Stimulated activated memory B cell treated with anti-CD40 and anti-IgM and Interleukin-4, amounts not matched to agents 10 μg/mL and 1 μg/mL and 100 μg/mL, for 72 hours (primary cell): ENCODE measurements around the gene FRAT2.
A peak's percentile ranks its signal among the peaks of the same experiment; 100 is the strongest.

Experiments
- ATAC-seq: fragments of 150-1000 bp; cut with Tn5 transposase; 2 replicates; pipeline ENCODE4 v1.10.0; 2021
- H3K27ac Mint-ChIP-seq: one replicate; pipeline ENCODE4 v1.8.0; 2022; ENCODE audit warnings: mild to moderate bottlenecking, mixed read lengths
- H3K27me3 Mint-ChIP-seq: one replicate; pipeline ENCODE4 v1.8.0; 2022; ENCODE audit warnings: mixed read lengths
- H3K36me3 Mint-ChIP-seq: one replicate; pipeline ENCODE4 v1.8.0; 2022; ENCODE audit warnings: mixed read lengths
- H3K4me1 Mint-ChIP-seq: one replicate; pipeline ENCODE4 v1.8.0; 2022; ENCODE audit warnings: mixed read lengths
- H3K4me3 Mint-ChIP-seq: one replicate; pipeline ENCODE4 v1.8.0; 2022; ENCODE audit warnings: mild to moderate bottlenecking, moderate library complexity, mixed read lengths
- H3K9me3 Mint-ChIP-seq: one replicate; pipeline ENCODE4 v1.8.0; 2022; ENCODE audit warnings: mixed read lengths

The FRAT2 gene

GRCh38 chr10:97336942-97337831, 2.7 kb upstream of the FRAT2 start:
- Mint-ChIP-seq H3K27me3 (no peaks in the 10 kb centered on the region), H3K9me3 (no peaks in the 10 kb centered on the region), H3K27ac (no peak overlapping the region), H3K36me3 (no peaks in the 10 kb centered on the region), H3K4me1 (peaks cover 25% of the 10 kb centered on the region), H3K4me3 (no peak overlapping the region)
- ATAC-seq, result no peak

- no peaks in the 10 kb centered on the region for H3K27me3 Mint-ChIP-seq
- H3K9me3 Mint-ChIP-seq, result no peaks in the 10 kb centered on the region
- no peak overlapping the region for H3K4me3 Mint-ChIP-seq
- H3K4me1 Mint-ChIP-seq, result peaks cover 31% of the 10 kb centered on the region
- ATAC-seq, result no peak
- no peaks in the 10 kb centered on the region for H3K36me3 Mint-ChIP-seq
- H3K27ac Mint-ChIP-seq, result no peak overlapping the region
Measured at GRCh38 chr10:97336446-97336845, 1.9 kb upstream of the FRAT2 start.

GRCh38 chr10:97336006-97336405, 1.5 kb upstream of the FRAT2 start:
- peaks cover 36% of the 10 kb centered on the region for H3K4me1 Mint-ChIP-seq
- no peak overlapping the region for H3K27ac Mint-ChIP-seq
- H3K9me3 Mint-ChIP-seq, result no peaks in the 10 kb centered on the region
- no peaks in the 10 kb centered on the region for H3K36me3 Mint-ChIP-seq
- H3K27me3 Mint-ChIP-seq, result no peaks in the 10 kb centered on the region
- H3K4me3 Mint-ChIP-seq, result peak overlapping the region; percentile 41
- no peak for ATAC-seq

- H3K4me1 Mint-ChIP-seq, result peaks cover 38% of the 10 kb centered on the region
Measured at GRCh38 chr10:97335188-97335619, 675 bp upstream of the FRAT2 start.

GRCh38 chr10:97333601-97334369, 744 bp downstream of the FRAT2 start:
- H3K4me1 Mint-ChIP-seq, result peaks cover 45% of the 10 kb centered on the region
- H3K4me3 Mint-ChIP-seq, result peak overlapping the region; percentile 86
- peaks cover 5% of the 10 kb centered on the region for H3K36me3 Mint-ChIP-seq
- H3K9me3 Mint-ChIP-seq, result no peaks in the 10 kb centered on the region
- peak; percentile 61 for ATAC-seq
- peak overlapping the region; percentile 85 for H3K27ac Mint-ChIP-seq
- no peaks in the 10 kb centered on the region for H3K27me3 Mint-ChIP-seq

More at GRCh38 chr10:97335188-97335619, 675 bp upstream of the FRAT2 start:
- H3K36me3 Mint-ChIP-seq, result peaks cover under 1% of the 10 kb centered on the region
- ATAC-seq, result peak; percentile 1
- no peaks in the 10 kb centered on the region for H3K9me3 Mint-ChIP-seq
- H3K27ac Mint-ChIP-seq, result peak overlapping the region; percentile 85
- H3K27me3 Mint-ChIP-seq, result no peaks in the 10 kb centered on the region
- peak overlapping the region; percentile 80 for H3K4me3 Mint-ChIP-seq

GRCh38 chr10:97333351-97333600, 1.3 kb downstream of the FRAT2 start:
- Mint-ChIP-seq H3K36me3 (peaks cover 9% of the 10 kb centered on the region), H3K27ac (peak overlapping the region; percentile 85), H3K4me1 (peaks cover 45% of the 10 kb centered on the region), H3K4me3 (peak overlapping the region; percentile 86), H3K27me3 (no peaks in the 10 kb centered on the region), H3K9me3 (no peaks in the 10 kb centered on the region)
- ATAC-seq, result no peak

GRCh38 chr10:97332591-97333350, 1.8 kb downstream of the FRAT2 start:
- Mint-ChIP-seq H3K36me3 (peaks cover 14% of the 10 kb centered on the region), H3K9me3 (no peaks in the 10 kb centered on the region), H3K4me1 (peaks cover 45% of the 10 kb centered on the region), H3K27ac (peak overlapping the region; percentile 85), H3K27me3 (no peaks in the 10 kb centered on the region), H3K4me3 (peak overlapping the region; percentile 86)
- ATAC-seq, result no peak

GRCh38 chr10:97331153-97331703, 3.3 kb downstream of the FRAT2 start:
- Mint-ChIP-seq H3K4me3 (peak overlapping the region; percentile 19), H3K36me3 (peaks cover 15% of the 10 kb centered on the region), H3K4me1 (peaks cover 42% of the 10 kb centered on the region), H3K9me3 (no peaks in the 10 kb centered on the region), H3K27me3 (no peaks in the 10 kb centered on the region), H3K27ac (no peak overlapping the region)
- ATAC-seq, result no peak

GRCh38 chr10:97329766-97330165, 4.8 kb downstream of the FRAT2 start:
- Mint-ChIP-seq H3K9me3 (no peaks in the 10 kb centered on the region), H3K36me3 (peaks cover 15% of the 10 kb centered on the region), H3K27ac (no peak overlapping the region), H3K4me1 (peaks cover 45% of the 10 kb centered on the region), H3K4me3 (no peak overlapping the region), H3K27me3 (no peaks in the 10 kb centered on the region)
- no peak for ATAC-seq

- Mint-ChIP-seq H3K36me3 (peaks cover 15% of the 10 kb centered on the region), H3K27ac (no peak overlapping the region), H3K9me3 (no peaks in the 10 kb centered on the region), H3K27me3 (no peaks in the 10 kb centered on the region), H3K4me1 (peaks cover 45% of the 10 kb centered on the region), H3K4me3 (no peak overlapping the region)
- ATAC-seq, result no peak
Measured at GRCh38 chr10:97328646-97329453, 5.7 kb downstream of the FRAT2 start.

- Mint-ChIP-seq H3K27me3 (no peaks in the 10 kb centered on the region), H3K36me3 (peaks cover 15% of the 10 kb centered on the region), H3K27ac (no peak overlapping the region), H3K4me3 (no peak overlapping the region), H3K9me3 (no peaks in the 10 kb centered on the region), H3K4me1 (peaks cover 33% of the 10 kb centered on the region)
- no peak for ATAC-seq
Measured at GRCh38 chr10:97327348-97328294, 6.9 kb downstream of the FRAT2 start.

- H3K9me3 Mint-ChIP-seq, result no peaks in the 10 kb centered on the region
- no peak for ATAC-seq
Measured at GRCh38 chr10:97325754-97326153, 8.8 kb downstream of the FRAT2 start.

GRCh38 chr10:97323501-97323900, 11.0 kb downstream of the FRAT2 start:
- H3K4me1 Mint-ChIP-seq, result peaks cover 37% of the 10 kb centered on the region
- H3K4me3 Mint-ChIP-seq, result no peak overlapping the region
- no peaks in the 10 kb centered on the region for H3K9me3 Mint-ChIP-seq
- no peaks in the 10 kb centered on the region for H3K27me3 Mint-ChIP-seq
- H3K36me3 Mint-ChIP-seq, result peaks cover 8% of the 10 kb centered on the region
- H3K27ac Mint-ChIP-seq, result no peak overlapping the region
- no peak for ATAC-seq

More at GRCh38 chr10:97325754-97326153, 8.8 kb downstream of the FRAT2 start:
- Mint-ChIP-seq H3K4me3 (no peak overlapping the region), H3K36me3 (peaks cover 15% of the 10 kb centered on the region), H3K27me3 (no peaks in the 10 kb centered on the region), H3K4me1 (peaks cover 31% of the 10 kb centered on the region), H3K27ac (no peak overlapping the region)
